HCT116 (cell line): ENCODE measurements around the gene HFE. TPM values are rescaled to one million over a fixed set of nuclear protein-coding genes. Genes with fewer than 3 reads are reported as not detected.

Experiments used
- ATAC-seq: fragments of 200-7000 bp; cut with Tn5 transposase; 2 replicates; pipeline ENCODE4 v1.9.1; 2020; ENCODE audit warnings: mild to moderate bottlenecking, moderate library complexity
- BruUV-seq: library from RNA; stranded (reverse); fragments of 400-500 nt; replicated peaks from 2 replicates; lab custom pipeline; 2021; lab: Mats Ljungman, UMichigan
- CTCF ChIA-PET: fragments of 300-600 bp; sonication (Branson Sonifier 250); formaldehyde crosslinking; loops from one replicate; lab custom pipeline; 2021; ENCODE audit warnings: antibody characterized with exemption; lab: Charles Lee
- POLR2A ChIA-PET: fragments of 300-600, 350-600 bp; sonication (Branson Sonifier 250); formaldehyde crosslinking; loops from one replicate; lab custom pipeline; 2021; ENCODE audit warnings: antibody characterized with exemption; lab: Charles Lee
- RAD21 ChIA-PET, 2 experiments: fragments of 300-600 bp; sonication (Branson Sonifier 250); formaldehyde crosslinking; loops; one replicate each; lab custom pipeline; 2023; ENCODE audit warnings: low total read pairs in 2 of 2; ENCODE audit not compliant: uncharacterized antibody in 2 of 2, unreplicated experiment in 2 of 2, low non-redundant PET in 1 of 2; lab: Charles Lee
- DNase-seq: peaks from one replicate; pipeline ENCODE4 v3.0.0-alpha.2; 2010; ENCODE audit warnings: low read depth, low spot score
- H2AFZ ChIP-seq: fragments of 200-600 bp; shearing (Covaris generic), sonication (generic); 2 replicates; pipeline ENCODE4 v1.6.1; 2017; ENCODE audit warnings: low read depth, mixed run types, mixed read lengths, antibody characterized with exemption, low read length; ENCODE audit not compliant: poor library complexity, severe bottlenecking
- H3K27ac ChIP-seq: 2 replicates; pipeline ENCODE4 v1.5.1; 2012; ENCODE audit warnings: low read depth, low read length
- H3K27me3 ChIP-seq: fragments of 200-600 bp; sonication (generic); 2 replicates; pipeline ENCODE4 v1.6.1; 2016; ENCODE audit warnings: mixed run types, low read length, mixed read lengths; ENCODE audit not compliant: insufficient read depth
- H3K36me3 ChIP-seq, 2 experiments: fragments of 200-500 bp in 1 of 2; fragments of 200-600 bp in 1 of 2; sonication (Bioruptor generic) in 1 of 2; sonication (generic) in 1 of 2; 2 replicates each; pipeline versions ENCODE4 v1.5.1 to v1.6.1; 2014 to 2016; ENCODE audit warnings: low read length in 2 of 2, inconsistent platforms in 1 of 2, mixed read lengths in 1 of 2, mixed run types in 1 of 2; ENCODE audit not compliant: insufficient read depth in 2 of 2, control insufficient read depth in 1 of 2
- H3K4me1 ChIP-seq, 2 experiments: fragments of 200-600 bp in 1 of 2; sonication (generic) in 1 of 2; 2 replicates each; pipeline versions ENCODE4 v1.5.1 to v1.6.1; 2012 to 2017; ENCODE audit warnings: low read length in 2 of 2, inconsistent platforms in 1 of 2, mild to moderate bottlenecking in 1 of 2, mixed read lengths in 1 of 2, mixed run types in 1 of 2, moderate library complexity in 1 of 2; ENCODE audit not compliant: insufficient read depth in 2 of 2, control insufficient read depth in 1 of 2
- H3K4me2 ChIP-seq: fragments of 200-600 bp; sonication (generic); 2 replicates; pipeline ENCODE4 v1.6.1; 2017; ENCODE audit warnings: mixed run types, low read length, mixed read lengths
- H3K4me3 ChIP-seq, 2 experiments: fragments of 200-600 bp in 1 of 2; sonication (generic) in 1 of 2; replicated peaks in 1 of 2; 2 replicates each; pipeline ENCODE4 v1.5.1; 2011 to 2016; ENCODE audit warnings: low read length in 2 of 2, control low read depth in 1 of 2, low read depth in 1 of 2, mild to moderate bottlenecking in 1 of 2, mixed read lengths in 1 of 2, mixed run types in 1 of 2
- H3K79me2 ChIP-seq: fragments of 200-600 bp; sonication (generic); 2 replicates; pipeline ENCODE4 v1.6.1; 2017; ENCODE audit warnings: mild to moderate bottlenecking, mixed run types, low read length, moderate library complexity, mixed read lengths; ENCODE audit not compliant: insufficient read depth
- H3K9ac ChIP-seq: fragments of 200-600 bp; sonication (generic); 2 replicates; pipeline ENCODE4 v1.6.1; 2016; ENCODE audit warnings: low read length, mixed read lengths
- H3K9me2 ChIP-seq: fragments of 200-600 bp; sonication (generic), shearing (Covaris generic); 2 replicates; pipeline ENCODE4 v1.6.1; 2017; ENCODE audit warnings: mixed run types, mild to moderate bottlenecking, moderate library complexity; ENCODE audit not compliant: insufficient read depth
- H3K9me3 ChIP-seq, 2 experiments: fragments of 200-500 bp in 1 of 2; fragments of 200-600 bp in 1 of 2; sonication (Bioruptor generic) in 1 of 2; sonication (generic) in 1 of 2; 2 replicates each; pipeline ENCODE4 v1.6.1; 2014 to 2017; ENCODE audit warnings: low read length in 2 of 2, mixed read lengths in 2 of 2, inconsistent platforms in 1 of 2, low read depth in 1 of 2, mild to moderate bottlenecking in 1 of 2, mixed run types in 1 of 2, moderate library complexity in 1 of 2; ENCODE audit not compliant: control insufficient read depth in 1 of 2, insufficient read depth in 1 of 2
- H4K20me1 ChIP-seq: fragments of 200-600 bp; sonication (generic), shearing (Covaris generic); 2 replicates; pipeline ENCODE4 v1.6.1; 2017; ENCODE audit warnings: mixed run types, mild to moderate bottlenecking, moderate library complexity; ENCODE audit not compliant: insufficient read depth
- CEBPB ChIP-seq: IDR thresholded peaks from 2 replicates; pipeline ENCODE4 v1.6.1; 2012; ENCODE audit warnings: low read depth
- EGR1 ChIP-seq: IDR thresholded peaks from 2 replicates; pipeline ENCODE4 v1.6.1; 2012; ENCODE audit warnings: low read depth
- ELF1 ChIP-seq: IDR thresholded peaks from 2 replicates; pipeline ENCODE4 v1.6.1; 2012; ENCODE audit warnings: low read depth, borderline replicate concordance
- EZH2 ChIP-seq: fragments of 200-600 bp; sonication (generic); IDR thresholded peaks from 2 replicates; pipeline ENCODE4 v1.6.1; 2017; ENCODE audit warnings: antibody characterized with exemption, mixed run types
- EZH2phosphoT487 ChIP-seq: fragments of 200-600 bp; IDR thresholded peaks from 2 replicates; pipeline ENCODE4 v1.6.1; 2018; ENCODE audit warnings: antibody characterized with exemption, borderline replicate concordance
- JUND ChIP-seq: IDR thresholded peaks from 2 replicates; pipeline ENCODE4 v1.6.1; 2012
- RAD21 ChIP-seq: IDR thresholded peaks from 2 replicates; pipeline ENCODE4 v1.6.1; 2012; ENCODE audit warnings: low read depth, mild to moderate bottlenecking
- SP1 ChIP-seq: IDR thresholded peaks from 2 replicates; pipeline ENCODE4 v1.6.1; 2012; ENCODE audit warnings: low read depth
- SRF ChIP-seq: IDR thresholded peaks from 2 replicates; pipeline ENCODE4 v1.6.1; 2012; ENCODE audit warnings: low read depth
- intact Hi-C: fragments of 100-400 bp; cut with micrococcal nuclease; formaldehyde crosslinking; loops from 2 replicates; pipeline ENCODE4 v1.10.0; 2022
- total RNA-seq: library from RNA; stranded (reverse); gene quantifications from one replicate; pipeline ENCODE4 v1.2.1, GENCODE V29; 2021; ENCODE audit not compliant: unreplicated experiment
- TF ChIP-seq, protein P1 (sequence below): IDR thresholded peaks from 2 replicates; pipeline ENCODE4 v1.6.1; 2012
- TF ChIP-seq, protein P2 (sequence below), 3 experiments: fragments of 200-600 bp in 1 of 3; sonication (generic) in 1 of 3; IDR thresholded peaks in 2 of 3; conservative IDR thresholded peaks in 1 of 3; 2 replicates each; pipeline ENCODE4 v1.5.1; 2012 to 2017; ENCODE audit warnings: low read depth in 2 of 3, low read length in 2 of 3, antibody characterized with exemption in 1 of 3, borderline replicate concordance in 1 of 3, control low read depth in 1 of 3, mild to moderate bottlenecking in 1 of 3, mixed read lengths in 1 of 3, mixed run types in 1 of 3, moderate library complexity in 1 of 3; ENCODE audit not compliant: insufficient read depth in 1 of 3

HFE gene
- total RNA-seq, 1 experiment from 2014 or later, result 9.8 TPM

DNA sequence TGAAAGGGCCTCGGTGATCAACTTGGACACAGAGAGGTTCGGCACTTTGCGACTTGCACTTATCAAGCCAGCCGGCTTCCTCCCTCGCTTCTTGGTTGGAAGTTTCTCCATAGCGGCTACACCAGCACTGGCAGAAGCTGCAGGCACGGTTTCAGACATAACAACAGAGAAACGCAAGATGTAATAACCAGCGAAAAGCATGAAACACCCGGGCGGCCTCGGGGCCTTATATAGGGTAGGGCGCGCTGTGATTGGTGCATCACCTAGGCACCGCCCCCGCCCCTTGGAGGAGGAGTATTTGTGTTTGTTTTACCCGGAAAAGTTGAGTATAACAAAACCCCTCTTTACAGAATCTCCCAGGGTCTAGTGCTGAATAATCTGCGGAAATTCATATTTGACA, 20.7 kb downstream of the HFE start (continued):
- no peak for TF ChIP-seq ELF1
- no peak for TF ChIP-seq SRF
- TF ChIP-seq, protein P1, sequence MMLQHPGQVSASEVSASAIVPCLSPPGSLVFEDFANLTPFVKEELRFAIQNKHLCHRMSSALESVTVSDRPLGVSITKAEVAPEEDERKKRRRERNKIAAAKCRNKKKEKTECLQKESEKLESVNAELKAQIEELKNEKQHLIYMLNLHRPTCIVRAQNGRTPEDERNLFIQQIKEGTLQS, result no peak
- TF ChIP-seq EGR1, result no peak
- no peak for TF ChIP-seq SP1
- TF ChIP-seq CEBPB, result no peak
- TF ChIP-seq EZH2phosphoT487, result no peak
- no peak for TF ChIP-seq RAD21

DNA sequence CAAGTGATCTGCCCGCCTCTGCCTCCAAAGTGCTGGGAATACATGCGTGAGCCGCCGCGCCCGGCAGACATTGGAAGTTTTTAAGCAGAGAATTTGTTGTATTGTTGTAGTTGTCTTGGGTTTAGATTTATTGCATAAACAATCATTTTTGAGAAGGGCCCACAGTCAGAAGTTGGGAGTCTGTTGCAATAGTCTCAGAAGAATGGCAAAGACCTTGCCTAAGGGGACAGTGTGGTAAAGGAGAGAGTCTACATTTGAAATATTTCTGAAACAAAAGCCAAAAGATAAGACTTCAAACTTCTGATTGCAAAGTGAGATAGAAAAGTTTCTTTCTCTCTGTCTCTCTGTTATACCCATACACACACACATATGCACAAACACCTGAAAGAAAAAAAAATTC, 22.5 kb downstream of the HFE start:
- Histone ChIP-seq H3K9ac (no peak overlapping the region), H4K20me1 (no peaks in the 10 kb centered on the region), H2AFZ (no peak overlapping the region), H3K9me3 (peaks cover 4 to 6% of the 10 kb centered on the region in 2 experiments; a peak in 2 of 4 replicates), H3K36me3 (no peaks in the 10 kb centered on the region), H3K9me2 (no peaks in the 10 kb centered on the region), H3K27ac (no peak overlapping the region), H3K27me3 (no peaks in the 10 kb centered on the region), H3K4me3 (no peak overlapping the region), H3K4me2 (no peak overlapping the region), H3K4me1 (peaks cover 2 to 14% of the 10 kb centered on the region in 2 experiments; a peak in 3 of 4 replicates), H3K79me2 (no peaks in the 10 kb centered on the region)
- POLR2A ChIA-PET, result interaction anchor here (1.2 kb wide), 2 partner anchors 14 to 89 kb away, joined by 4 to 7 read pairs; a partner anchor contains a TSS
- no peak for TF ChIP-seq SRF
- TF ChIP-seq, protein P2, sequence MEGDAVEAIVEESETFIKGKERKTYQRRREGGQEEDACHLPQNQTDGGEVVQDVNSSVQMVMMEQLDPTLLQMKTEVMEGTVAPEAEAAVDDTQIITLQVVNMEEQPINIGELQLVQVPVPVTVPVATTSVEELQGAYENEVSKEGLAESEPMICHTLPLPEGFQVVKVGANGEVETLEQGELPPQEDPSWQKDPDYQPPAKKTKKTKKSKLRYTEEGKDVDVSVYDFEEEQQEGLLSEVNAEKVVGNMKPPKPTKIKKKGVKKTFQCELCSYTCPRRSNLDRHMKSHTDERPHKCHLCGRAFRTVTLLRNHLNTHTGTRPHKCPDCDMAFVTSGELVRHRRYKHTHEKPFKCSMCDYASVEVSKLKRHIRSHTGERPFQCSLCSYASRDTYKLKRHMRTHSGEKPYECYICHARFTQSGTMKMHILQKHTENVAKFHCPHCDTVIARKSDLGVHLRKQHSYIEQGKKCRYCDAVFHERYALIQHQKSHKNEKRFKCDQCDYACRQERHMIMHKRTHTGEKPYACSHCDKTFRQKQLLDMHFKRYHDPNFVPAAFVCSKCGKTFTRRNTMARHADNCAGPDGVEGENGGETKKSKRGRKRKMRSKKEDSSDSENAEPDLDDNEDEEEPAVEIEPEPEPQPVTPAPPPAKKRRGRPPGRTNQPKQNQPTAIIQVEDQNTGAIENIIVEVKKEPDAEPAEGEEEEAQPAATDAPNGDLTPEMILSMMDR (IDR thresholded peaks at IDR 0.05 in 2 of 3, conservative IDR thresholded peaks at IDR 0.05 in 1 of 3; ENCODE audit: borderline replicate concordance in 1 of 3, insufficient read depth in 1 of 3, low read depth in 2 of 3, low read length in 2 of 3), result no peak
- TF ChIP-seq EGR1, result no peak
- TF ChIP-seq, protein P1, result no peak
- TF ChIP-seq EZH2, result no peak
- no peak for TF ChIP-seq JUND
- RAD21 ChIA-PET, result no interaction called here
- ATAC-seq (no peak), DNase-seq (no peak)
- no TSS peak for BruUV-seq
- CTCF ChIA-PET, result no interaction called here
- intact Hi-C loops, result no loop called here
